GM18868 (cell line): ENCODE results near the gene PPP1R14D.

Experiments used
- ATAC-seq: cut with Tn5 transposase; IDR thresholded peaks from one replicate; pipeline ENCODE4 v1.9.1; 2021; ENCODE audit warnings: mild to moderate bottlenecking, moderate library complexity; ENCODE audit not compliant: unreplicated experiment

Gene PPP1R14D

GRCh38 chr15:40823572-40824343, 4.8 kb downstream of the PPP1R14D start:
- ATAC-seq, result no peak

- ATAC-seq, result no peak
Measured at GRCh38 chr15:40821195-40821594, 7.3 kb downstream of the PPP1R14D start.

- ATAC-seq, result no peak
Measured at GRCh38 chr15:40819048-40819447, 9.5 kb downstream of the PPP1R14D start.

GRCh38 chr15:40815042-40815698, 13.3 kb downstream of the PPP1R14D start:
- no peak for ATAC-seq

- ATAC-seq, result no peak
Measured at GRCh38 chr15:40812721-40813425, 15.6 kb downstream of the PPP1R14D start.

- no peak for ATAC-seq
Measured at GRCh38 chr15:40808861-40809450, 19.6 kb downstream of the PPP1R14D start.

GRCh38 chr15:40807888-40808461, 20.5 kb downstream of the PPP1R14D start:
- no peak for ATAC-seq

GRCh38 chr15:40807028-40807887, 21.2 kb downstream of the PPP1R14D start, which contains the start of the genes DNAJC17 and ZFYVE19:
TSS of gene DNAJC17 (minus strand) at chr15:40807473. CDS start at chr15:40807446, 27 bp downstream.
TSS of gene ZFYVE19 (plus strand) at chr15:40807089. CDS start at chr15:40807590, 501 bp downstream.
- ATAC-seq, result peak; percentile 92

GRCh38 chr15:40806672-40807027, 21.9 kb downstream of the PPP1R14D start:
- ATAC-seq, result no peak

- no peak for ATAC-seq
Measured at GRCh38 chr15:40803688-40804087, 24.8 kb downstream of the PPP1R14D start.

GRCh38 chr15:40803076-40803475, 25.4 kb downstream of the PPP1R14D start:
- no peak for ATAC-seq

GRCh38 chr15:40799523-40799922, 29.0 kb downstream of the PPP1R14D start:
- no peak for ATAC-seq

- no peak for ATAC-seq
Measured at GRCh38 chr15:40796512-40796911, 32.0 kb downstream of the PPP1R14D start.

GRCh38 chr15:40796041-40796440, 32.5 kb downstream of the PPP1R14D start:
- ATAC-seq, result no peak

- no peak for ATAC-seq
Measured at GRCh38 chr15:40793216-40793989, 35.1 kb downstream of the PPP1R14D start.

GRCh38 chr15:40792394-40792793, 36.1 kb downstream of the PPP1R14D start:
- no peak for ATAC-seq

- no peak for ATAC-seq
Measured at GRCh38 chr15:40790718-40791117, 37.8 kb downstream of the PPP1R14D start.

- no peak for ATAC-seq
Measured at GRCh38 chr15:40789999-40790398, 38.5 kb downstream of the PPP1R14D start.

- no peak for ATAC-seq
Measured at GRCh38 chr15:40789119-40789518, 39.4 kb downstream of the PPP1R14D start.
